SH-SY5Y (cell line): ENCODE measurements around the gene PDLIM5.

Source experiments
- GATA2 ChIP-seq: IDR thresholded peaks from 2 replicates; pipeline ENCODE4 v1.6.1; 2011; ENCODE audit warnings: mild to moderate bottlenecking, low read depth, low read length
- GATA3 ChIP-seq: IDR thresholded peaks from 2 replicates; pipeline ENCODE4 v1.6.1; 2011; ENCODE audit warnings: low read depth, mild to moderate bottlenecking, low read length, moderate library complexity

The PDLIM5 gene

GRCh38 chr4:94515365-94515764 lies 63.6 kb downstream of the PDLIM5 start:
- TF ChIP-seq GATA2: no peak
- TF ChIP-seq GATA3: no peak

- TF ChIP-seq GATA2: no peak
- no peak for TF ChIP-seq GATA3
These were observed 64.3 kb downstream of the PDLIM5 start for GRCh38 chr4:94516067-94516466.

DNA sequence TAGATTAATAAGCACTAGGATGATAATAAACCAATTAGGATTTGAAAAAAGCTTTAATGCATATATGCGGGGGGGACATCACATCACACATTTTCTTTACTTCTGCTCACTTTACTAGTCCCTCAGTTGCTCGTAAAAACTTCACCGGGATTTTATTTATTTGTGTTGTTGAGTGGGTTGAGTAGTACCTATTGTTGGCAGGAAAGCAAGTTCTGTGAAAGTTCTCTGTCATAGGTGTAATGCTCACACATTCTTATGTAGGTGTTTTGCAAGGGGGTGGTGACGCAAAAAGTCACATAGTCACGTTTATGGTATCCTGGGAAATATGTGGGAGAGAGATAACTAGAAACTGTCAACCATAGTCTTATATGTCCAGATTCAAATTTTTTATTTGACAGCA lies 65.3 kb downstream of the PDLIM5 start:
- TF ChIP-seq GATA3 (no peak), GATA2 (no peak)

DNA sequence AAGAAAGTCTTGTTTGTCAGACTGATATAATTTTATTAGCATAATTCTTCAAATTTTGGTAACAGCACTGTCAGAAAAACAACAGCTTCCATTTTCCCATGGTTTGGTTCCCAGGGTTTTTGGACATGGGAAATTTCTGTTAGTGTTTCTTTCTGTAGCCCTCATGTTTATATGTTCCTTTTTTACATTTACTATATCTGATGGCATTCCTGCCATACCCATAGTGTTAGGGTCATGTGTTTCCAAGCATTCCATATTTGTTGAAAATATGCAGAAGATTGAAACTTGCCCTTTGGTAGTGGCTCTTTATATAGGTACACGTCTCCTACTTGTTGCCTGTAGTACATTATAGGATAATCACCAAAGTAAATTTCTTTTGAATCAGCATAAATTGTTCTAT lies 65.8 kb downstream of the PDLIM5 start:
- TF ChIP-seq GATA2: no peak

DNA sequence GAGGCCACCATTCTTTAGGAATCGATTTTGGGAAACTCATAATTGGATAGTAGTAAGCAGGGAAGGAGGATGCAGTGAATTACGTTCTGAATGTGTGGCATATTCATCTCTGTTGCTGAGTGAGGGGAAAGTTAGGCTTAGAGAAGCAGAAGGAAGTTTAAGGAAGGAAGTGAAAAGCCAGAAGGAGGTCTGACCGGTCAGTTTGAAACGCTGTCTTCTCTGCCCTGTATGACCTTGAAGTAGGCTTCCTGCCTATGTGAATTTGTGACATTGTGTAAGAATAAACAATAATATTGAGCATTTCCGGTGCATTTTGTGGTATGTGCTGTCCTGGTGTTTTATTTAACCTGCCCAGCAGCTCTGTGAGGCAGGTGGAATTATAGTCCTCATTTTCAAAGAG lies 67.3 kb downstream of the PDLIM5 start:
- TF ChIP-seq GATA3 (no peak), GATA2 (no peak)

GRCh38 chr4:94519925-94520789 lies 68.4 kb downstream of the PDLIM5 start:
- TF ChIP-seq GATA2 (no peak), GATA3 (no peak)

- TF ChIP-seq GATA3: no peak
- TF ChIP-seq GATA2: no peak
These were observed 71.4 kb downstream of the PDLIM5 start for GRCh38 chr4:94523033-94523580.

DNA sequence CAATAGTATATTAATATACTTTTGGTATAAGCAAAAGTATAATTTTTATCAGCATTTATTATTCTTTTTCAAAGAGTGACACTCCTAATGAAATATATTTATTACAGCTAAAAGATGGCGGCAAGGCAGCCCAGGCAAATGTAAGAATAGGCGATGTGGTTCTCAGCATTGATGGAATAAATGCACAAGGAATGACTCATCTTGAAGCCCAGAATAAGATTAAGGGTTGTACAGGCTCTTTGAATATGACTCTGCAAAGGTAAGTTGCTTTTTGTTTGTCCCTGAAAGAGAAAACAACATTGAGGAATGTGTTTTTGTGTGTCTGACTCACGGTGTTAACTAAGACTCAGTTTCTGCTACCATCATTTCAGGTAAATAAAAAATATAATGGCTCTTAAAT lies 71.9 kb downstream of the PDLIM5 start:
- TF ChIP-seq GATA3: no peak
- no peak for TF ChIP-seq GATA2

DNA sequence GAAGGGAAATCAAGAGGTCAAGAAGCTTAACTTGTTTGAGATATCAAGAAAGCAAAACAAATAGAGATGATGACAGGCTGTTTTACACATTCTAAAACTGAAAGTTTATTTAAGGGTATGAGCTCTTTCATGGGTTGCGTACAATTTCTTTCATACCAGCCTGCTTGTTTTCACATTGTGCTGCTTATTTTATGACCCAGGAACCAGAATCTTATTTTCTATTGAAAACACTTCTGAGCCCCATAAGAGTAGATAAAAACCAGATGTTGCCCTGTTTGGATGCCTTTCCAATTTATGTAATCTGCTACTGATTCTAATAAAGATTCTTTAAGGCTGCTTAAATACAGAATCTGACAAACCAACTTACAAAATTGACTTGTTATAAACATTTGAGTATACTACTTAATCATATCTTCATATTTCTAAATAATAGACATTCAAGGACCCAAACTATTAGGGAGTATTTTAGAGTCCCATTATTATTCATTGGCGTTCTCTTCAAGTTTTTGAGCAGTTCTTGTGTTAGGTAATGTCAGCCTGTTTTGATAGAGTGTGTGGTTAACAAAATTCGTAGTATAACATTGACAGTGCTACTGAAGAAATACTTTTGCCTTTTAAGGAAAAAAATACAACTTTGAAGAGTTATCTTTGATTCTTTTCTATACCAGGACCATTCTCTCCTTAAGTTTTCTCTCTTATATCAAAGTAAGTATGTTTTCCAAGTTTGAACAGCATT lies 74.4 kb downstream of the PDLIM5 start:
- TF ChIP-seq GATA3: no peak
- TF ChIP-seq GATA2: no peak

DNA sequence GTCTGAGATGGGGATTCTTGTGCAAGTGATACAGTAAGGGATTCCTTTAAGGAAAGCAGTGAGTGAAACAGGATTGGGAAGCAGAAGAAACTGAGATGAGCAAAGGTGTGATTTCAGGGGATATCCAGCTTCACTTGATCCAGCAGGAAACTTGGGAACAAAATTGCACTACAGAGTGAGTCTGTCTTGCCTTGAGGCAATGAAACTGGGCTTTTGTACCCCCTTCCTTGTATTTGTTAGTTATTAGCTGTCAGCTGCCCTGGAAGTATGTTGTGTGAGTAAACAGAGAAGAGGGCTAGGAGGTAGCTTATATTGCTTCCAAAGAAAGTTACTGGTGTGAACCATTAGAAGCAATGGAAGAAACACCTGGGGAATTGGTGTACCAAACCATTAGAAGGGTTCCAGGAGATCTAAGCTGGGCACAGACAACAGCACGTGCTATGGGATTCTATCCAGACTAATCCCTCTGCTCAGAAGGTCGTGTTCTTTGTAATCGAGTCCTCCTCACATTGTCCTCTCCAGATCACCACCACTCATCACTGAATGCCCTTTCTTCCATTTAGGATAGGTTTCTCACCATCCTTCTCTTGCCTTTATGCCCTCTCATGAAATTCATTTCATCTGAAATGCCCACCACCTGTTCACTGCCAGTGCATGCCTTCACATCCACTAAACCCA lies 76.0 kb downstream of the PDLIM5 start:
- TF ChIP-seq GATA3 (no peak), GATA2 (no peak)

DNA sequence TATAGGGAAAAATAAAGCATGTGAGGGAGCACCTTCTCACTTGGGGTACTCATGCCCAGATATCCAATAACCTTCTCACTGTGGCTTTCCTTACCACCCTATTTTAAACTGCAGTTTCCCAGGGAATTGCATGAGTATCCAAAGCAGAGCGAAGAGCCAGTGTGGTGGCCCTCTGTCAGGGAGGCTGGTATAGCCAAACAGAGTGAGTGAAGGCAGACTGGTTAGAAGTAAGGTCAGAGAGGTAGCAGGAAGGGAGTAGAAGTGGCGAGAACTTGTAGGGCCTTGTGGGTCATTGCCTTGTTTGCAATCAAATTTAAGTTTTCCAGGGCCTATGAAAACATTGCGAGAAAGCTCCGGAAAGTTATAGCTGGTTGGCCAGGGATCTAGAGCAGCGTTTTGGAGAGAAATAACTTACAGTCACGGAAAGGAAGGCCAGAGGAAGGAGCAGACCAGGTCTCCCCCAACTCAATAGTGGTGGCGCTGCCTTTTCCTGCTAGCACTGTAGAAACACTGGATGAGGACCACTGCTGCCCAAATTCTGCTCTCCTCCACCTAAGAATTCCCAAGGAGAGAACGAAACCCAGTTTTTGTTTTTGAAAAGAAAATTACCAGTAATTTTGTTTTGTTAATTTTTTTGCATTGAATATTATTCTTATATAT lies 77.2 kb downstream of the PDLIM5 start:
- no peak for TF ChIP-seq GATA2
- no peak for TF ChIP-seq GATA3

- TF ChIP-seq GATA3 (no peak), GATA2 (no peak)
These were observed 78.3 kb downstream of the PDLIM5 start for GRCh38 chr4:94530073-94530472.

DNA sequence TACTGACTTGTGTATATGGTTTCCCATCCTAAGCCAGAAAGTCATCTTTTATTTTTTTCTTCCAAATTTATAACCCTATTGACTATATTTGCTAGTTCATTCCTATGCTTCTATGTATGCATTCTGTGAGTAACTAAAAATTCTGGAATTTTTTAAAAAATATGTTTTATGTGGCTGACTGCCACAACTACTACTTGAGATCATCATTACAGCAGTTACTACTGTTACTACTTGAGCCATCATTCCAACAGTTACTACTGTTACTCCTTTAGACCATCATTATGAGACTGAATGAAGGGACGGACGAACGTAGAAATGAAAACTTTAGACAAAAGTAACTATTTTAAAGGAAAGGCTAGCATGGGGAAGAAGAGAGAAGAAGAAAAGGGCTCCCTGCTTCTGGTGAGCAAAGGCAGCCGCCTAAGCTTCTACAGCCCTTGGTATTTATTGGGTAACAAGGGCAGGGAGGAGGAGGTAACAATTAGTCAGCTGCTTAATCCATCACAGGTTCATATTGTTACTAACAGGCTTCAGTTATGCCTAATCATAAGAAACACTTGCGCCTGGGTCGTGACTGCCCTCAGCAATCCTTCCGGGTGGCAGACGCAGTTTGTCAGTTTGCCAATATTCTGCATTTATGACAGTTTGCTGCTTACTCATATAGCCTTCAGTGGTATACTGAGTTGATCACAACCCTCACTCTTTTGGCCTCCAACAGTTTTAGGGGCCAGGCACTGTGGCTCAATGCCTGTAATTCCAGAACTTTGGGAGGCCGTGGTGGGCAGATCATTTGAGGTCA lies 80.4 kb downstream of the PDLIM5 start:
- TF ChIP-seq GATA3 (no peak), GATA2 (no peak)
